CD4-positive, alpha-beta T cell treated with Interleukin-1 beta for 1 hour (primary cell): ENCODE data around the gene CDC5L.

Experiments used
- DNase-seq, 2 donors: peaks; one replicate each; pipeline ENCODE4 v3.0.0-alpha.2; 2020 to 2022

Gene CDC5L

GRCh38 chr6:44477293-44477894 is 89.9 kb downstream of the CDC5L start:
- DNase-seq = no peak

GRCh38 chr6:44478158-44478557 is 90.7 kb downstream of the CDC5L start:
- no peak for DNase-seq

GRCh38 chr6:44478591-44479254 is 91.2 kb downstream of the CDC5L start:
- DNase-seq = no peak

- no peak for DNase-seq
Observed at GRCh38 chr6:44480097-44480541, 92.6 kb downstream of the CDC5L start.

- DNase-seq = no peak
Observed at GRCh38 chr6:44481056-44481455, 93.5 kb downstream of the CDC5L start.

- DNase-seq = no peak
Observed at GRCh38 chr6:44481760-44482159, 94.3 kb downstream of the CDC5L start.

GRCh38 chr6:44485601-44486401 is 98.3 kb downstream of the CDC5L start:
- no peak for DNase-seq

- no peak for DNase-seq
Observed at GRCh38 chr6:44487002-44487401, 99.5 kb downstream of the CDC5L start.

GRCh38 chr6:44487586-44487985 is 100.1 kb downstream of the CDC5L start:
- no peak for DNase-seq

- no peak for DNase-seq
Observed at GRCh38 chr6:44489910-44490604, 102.6 kb downstream of the CDC5L start.

GRCh38 chr6:44493132-44493531 is 105.6 kb downstream of the CDC5L start:
- no peak for DNase-seq

GRCh38 chr6:44493593-44493992 is 106.1 kb downstream of the CDC5L start:
- DNase-seq = no peak

- no peak for DNase-seq
Observed at GRCh38 chr6:44494011-44494501, 106.5 kb downstream of the CDC5L start.

- DNase-seq = no peak
Observed at GRCh38 chr6:44495036-44495901, 107.8 kb downstream of the CDC5L start.

GRCh38 chr6:44496665-44497369 is 109.3 kb downstream of the CDC5L start:
- DNase-seq = no peak

- DNase-seq = no peak
Observed at GRCh38 chr6:44497807-44498206, 110.3 kb downstream of the CDC5L start.

- no peak for DNase-seq
Observed at GRCh38 chr6:44498436-44498835, 110.9 kb downstream of the CDC5L start.

GRCh38 chr6:44499609-44500008 is 112.1 kb downstream of the CDC5L start:
- DNase-seq = no peak
